ENCODE results near the gene CLEC16A. TPM values are rescaled to one million over a fixed set of nuclear protein-coding genes. Genes with fewer than 3 reads are reported as not detected.

Gene CLEC16A
- total and polyA plus RNA-seq, 9 of the 15 experiments (the other 6 are each of a cell fraction or from before 2014, with no cell fraction given) = 1.00 to 22.3 (median 10.0) TPM

GRCh38 chr16:11201498-11202259, 257.3 kb downstream of the CLEC16A start (continued):
- TF ChIP-seq ZNF318 (IDR thresholded peaks at IDR 0.05; ENCODE audit: borderline replicate concordance in 1 of 2, low read depth in 1 of 2) (peak in 1 of 2 experiments; percentile 83; a peak in 2 of 4 replicates), RBM14 (IDR thresholded peaks at IDR 0.05; ENCODE audit: borderline replicate concordance, insufficient read depth, low read depth, low read length) (no peak), RNF2 (IDR thresholded peaks at IDR 0.05) (peak; percentile 71), MAZ (CRISPR knock-in tag; conservative IDR thresholded peaks at IDR 0.05 in 1 of 2, IDR thresholded peaks at IDR 0.05 in 1 of 2) (peak; percentile 67 to 79), COPS2 (conservative IDR thresholded peaks at IDR 0.05) (no peak), MEF2D (tag; conservative IDR thresholded peaks at IDR 0.05; ENCODE audit: low read depth) (no peak), MAFG (tag; conservative IDR thresholded peaks at IDR 0.05) (peak; percentile 94), BMI1 (IDR thresholded peaks at IDR 0.05; ENCODE audit: low read length) (no peak), KLF6 (CRISPR knock-in tag; IDR thresholded peaks at IDR 0.05; ENCODE audit: borderline replicate concordance) (no peak), NFYB (IDR thresholded peaks at IDR 0.05; ENCODE audit: extremely low read depth, insufficient read length) (no peak)

Data from K562 (cell line).